ENCODE results near the gene KRTAP3-2. TPM values are rescaled to one million over a fixed set of nuclear protein-coding genes. Genes with fewer than 3 reads are reported as not detected.

Gene KRTAP3-2
- total RNA-seq, 2 experiments from 2014 or later, result not detected

- no peak overlapping the region for H3K4me3 Mint-ChIP-seq
- H3K27me3 Mint-ChIP-seq, result peaks cover 3% of the 10 kb centered on the region
- TF ChIP-seq, protein P1, sequence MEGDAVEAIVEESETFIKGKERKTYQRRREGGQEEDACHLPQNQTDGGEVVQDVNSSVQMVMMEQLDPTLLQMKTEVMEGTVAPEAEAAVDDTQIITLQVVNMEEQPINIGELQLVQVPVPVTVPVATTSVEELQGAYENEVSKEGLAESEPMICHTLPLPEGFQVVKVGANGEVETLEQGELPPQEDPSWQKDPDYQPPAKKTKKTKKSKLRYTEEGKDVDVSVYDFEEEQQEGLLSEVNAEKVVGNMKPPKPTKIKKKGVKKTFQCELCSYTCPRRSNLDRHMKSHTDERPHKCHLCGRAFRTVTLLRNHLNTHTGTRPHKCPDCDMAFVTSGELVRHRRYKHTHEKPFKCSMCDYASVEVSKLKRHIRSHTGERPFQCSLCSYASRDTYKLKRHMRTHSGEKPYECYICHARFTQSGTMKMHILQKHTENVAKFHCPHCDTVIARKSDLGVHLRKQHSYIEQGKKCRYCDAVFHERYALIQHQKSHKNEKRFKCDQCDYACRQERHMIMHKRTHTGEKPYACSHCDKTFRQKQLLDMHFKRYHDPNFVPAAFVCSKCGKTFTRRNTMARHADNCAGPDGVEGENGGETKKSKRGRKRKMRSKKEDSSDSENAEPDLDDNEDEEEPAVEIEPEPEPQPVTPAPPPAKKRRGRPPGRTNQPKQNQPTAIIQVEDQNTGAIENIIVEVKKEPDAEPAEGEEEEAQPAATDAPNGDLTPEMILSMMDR (IDR thresholded peaks at IDR 0.05), result no peak
- H3K27ac Mint-ChIP-seq, result no peak overlapping the region
- ATAC-seq, result no peak
- CTCF ChIA-PET, result interaction anchor here (1.1 to 1.8 kb wide), 3 partner anchors 15 to 686 kb away, joined by 3 to 4 read pairs (median 3); no protein-coding TSS in a partner anchor
- intact Hi-C loops (cut with micrococcal nuclease), result no loop called here
- POLR2A ChIA-PET, result interaction anchor here (0.8 to 1.3 kb wide), 2 partner anchors 12 to 19 kb away, joined by 3 read pairs; no protein-coding TSS in a partner anchor
- DNase-seq, result no peak
- no peaks in the 10 kb centered on the region for H3K36me3 Mint-ChIP-seq (ENCODE audit: low read depth)
- no peaks in the 10 kb centered on the region for H3K9me3 Mint-ChIP-seq
- no peaks in the 10 kb centered on the region for H3K4me1 Mint-ChIP-seq (ENCODE audit: low read depth)
Measured at GRCh38 chr17:40961591-40961990, 38.1 kb downstream of the KRTAP3-2 start.

DNA sequence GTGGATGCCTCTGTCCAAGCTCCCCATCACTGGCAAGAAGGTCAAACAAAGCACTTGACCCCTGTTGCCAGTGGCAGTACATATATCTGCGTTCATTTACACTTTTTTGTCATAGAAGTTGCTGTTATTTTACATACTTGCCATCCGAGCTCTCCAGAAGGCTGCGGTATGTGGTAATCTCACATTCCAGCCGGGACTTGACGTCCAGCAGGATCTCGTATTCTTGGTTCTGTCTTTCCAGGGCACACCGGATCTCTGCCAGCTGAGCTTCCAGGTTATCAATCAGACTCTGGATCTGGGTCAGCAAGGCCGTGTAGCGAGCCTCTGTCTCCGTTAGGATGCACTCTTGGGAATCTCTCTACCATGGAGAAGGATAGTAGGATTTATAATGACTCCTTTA lies 39.6 kb downstream of the KRTAP3-2 start:
- intact Hi-C loops (cut with micrococcal nuclease), result no loop called here
- TF ChIP-seq, protein P1 (IDR thresholded peaks at IDR 0.05), result no peak
- Mint-ChIP-seq H3K27me3 (peaks cover 5% of the 10 kb centered on the region), H3K36me3 (ENCODE audit: low read depth) (no peaks in the 10 kb centered on the region), H3K4me1 (ENCODE audit: low read depth) (no peaks in the 10 kb centered on the region), H3K27ac (no peak overlapping the region), H3K4me3 (no peak overlapping the region), H3K9me3 (no peaks in the 10 kb centered on the region)
- CTCF ChIA-PET, result interaction anchor here (1.0 kb wide), 1 partner anchor 589 kb away, joined by 4 read pairs; no protein-coding TSS in a partner anchor
- DNase-seq, result no peak
- no peak for ATAC-seq
- POLR2A ChIA-PET, result no interaction called here

GRCh38 chr17:40958086-40958953 lies 41.4 kb downstream of the KRTAP3-2 start:
- TF ChIP-seq, protein P1 (IDR thresholded peaks at IDR 0.05), result no peak
- ChIA-PET POLR2A (interaction anchor here (1.1 kb wide), 1 partner anchor 12 kb away, joined by 3 read pairs; no protein-coding TSS in a partner anchor), CTCF (interaction anchor here (1.8 kb wide), 1 partner anchor 705 kb away, joined by 5 read pairs; no protein-coding TSS in a partner anchor)
- no peak for DNase-seq
- H3K4me3 Mint-ChIP-seq, result no peak overlapping the region
- no peaks in the 10 kb centered on the region for H3K9me3 Mint-ChIP-seq
- no peak for ATAC-seq
- no peaks in the 10 kb centered on the region for H3K36me3 Mint-ChIP-seq (ENCODE audit: low read depth)
- no peak overlapping the region for H3K27ac Mint-ChIP-seq
- no peaks in the 10 kb centered on the region for H3K4me1 Mint-ChIP-seq (ENCODE audit: low read depth)
- H3K27me3 Mint-ChIP-seq, result peaks cover 5% of the 10 kb centered on the region
- intact Hi-C loops (cut with micrococcal nuclease), result no loop called here

- intact Hi-C loops (cut with micrococcal nuclease), result no loop called here
- H3K4me3 Mint-ChIP-seq, result no peak overlapping the region
Measured at GRCh38 chr17:40956401-40957254, 43.1 kb downstream of the KRTAP3-2 start.

More at GRCh38 chr17:40956401-40957254, 43.1 kb downstream of the KRTAP3-2 start:
- H3K36me3 Mint-ChIP-seq (ENCODE audit: low read depth), result no peaks in the 10 kb centered on the region
- TF ChIP-seq, protein P1 (IDR thresholded peaks at IDR 0.05), result no peak
- ATAC-seq (no peak), DNase-seq (no peak)
- no peaks in the 10 kb centered on the region for H3K9me3 Mint-ChIP-seq
- H3K27ac Mint-ChIP-seq, result no peak overlapping the region
- POLR2A ChIA-PET, result no interaction called here
- CTCF ChIA-PET, result interaction anchor here (0.8 kb wide), 1 partner anchor 10 kb away, joined by 3 read pairs; no protein-coding TSS in a partner anchor
- no peaks in the 10 kb centered on the region for H3K4me1 Mint-ChIP-seq (ENCODE audit: low read depth)
- H3K27me3 Mint-ChIP-seq, result peaks cover 5% of the 10 kb centered on the region

Data from activated CD8-positive, alpha-beta T cell treated with anti-CD3 and anti-CD28 coated beads for 36 hours (primary cell).